ENCODE data around the gene ELN. TPM values are rescaled to one million over a fixed set of nuclear protein-coding genes. Genes with fewer than 3 reads are reported as not detected.

Gene ELN
- total and polyA plus RNA-seq, 9 of the 15 experiments (the other 6 are each of a cell fraction or from before 2014, with no cell fraction given), result 0.20 TPM; not detected in 8

- no peak for TF ChIP-seq ZNF518B (CRISPR knock-in tag; IDR thresholded peaks at IDR 0.05)
- TF ChIP-seq SRSF7 (optimal IDR thresholded peaks at IDR 0.05; ENCODE audit: low read depth, low read length), result no peak
- TF ChIP-seq, protein P1, sequence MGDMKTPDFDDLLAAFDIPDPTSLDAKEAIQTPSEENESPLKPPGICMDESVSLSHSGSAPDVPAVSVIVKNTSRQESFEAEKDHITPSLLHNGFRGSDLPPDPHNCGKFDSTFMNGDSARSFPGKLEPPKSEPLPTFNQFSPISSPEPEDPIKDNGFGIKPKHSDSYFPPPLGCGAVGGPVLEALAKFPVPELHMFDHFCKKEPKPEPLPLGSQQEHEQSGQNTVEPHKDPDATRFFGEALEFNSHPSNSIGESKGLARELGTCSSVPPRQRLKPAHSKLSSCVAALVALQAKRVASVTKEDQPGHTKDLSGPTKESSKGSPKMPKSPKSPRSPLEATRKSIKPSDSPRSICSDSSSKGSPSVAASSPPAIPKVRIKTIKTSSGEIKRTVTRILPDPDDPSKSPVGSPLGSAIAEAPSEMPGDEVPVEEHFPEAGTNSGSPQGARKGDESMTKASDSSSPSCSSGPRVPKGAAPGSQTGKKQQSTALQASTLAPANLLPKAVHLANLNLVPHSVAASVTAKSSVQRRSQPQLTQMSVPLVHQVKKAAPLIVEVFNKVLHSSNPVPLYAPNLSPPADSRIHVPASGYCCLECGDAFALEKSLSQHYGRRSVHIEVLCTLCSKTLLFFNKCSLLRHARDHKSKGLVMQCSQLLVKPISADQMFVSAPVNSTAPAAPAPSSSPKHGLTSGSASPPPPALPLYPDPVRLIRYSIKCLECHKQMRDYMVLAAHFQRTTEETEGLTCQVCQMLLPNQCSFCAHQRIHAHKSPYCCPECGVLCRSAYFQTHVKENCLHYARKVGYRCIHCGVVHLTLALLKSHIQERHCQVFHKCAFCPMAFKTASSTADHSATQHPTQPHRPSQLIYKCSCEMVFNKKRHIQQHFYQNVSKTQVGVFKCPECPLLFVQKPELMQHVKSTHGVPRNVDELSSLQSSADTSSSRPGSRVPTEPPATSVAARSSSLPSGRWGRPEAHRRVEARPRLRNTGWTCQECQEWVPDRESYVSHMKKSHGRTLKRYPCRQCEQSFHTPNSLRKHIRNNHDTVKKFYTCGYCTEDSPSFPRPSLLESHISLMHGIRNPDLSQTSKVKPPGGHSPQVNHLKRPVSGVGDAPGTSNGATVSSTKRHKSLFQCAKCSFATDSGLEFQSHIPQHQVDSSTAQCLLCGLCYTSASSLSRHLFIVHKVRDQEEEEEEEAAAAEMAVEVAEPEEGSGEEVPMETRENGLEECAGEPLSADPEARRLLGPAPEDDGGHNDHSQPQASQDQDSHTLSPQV (IDR thresholded peaks at IDR 0.05), result no peak
These were observed 19.3 kb upstream of the ELN start (continued) for GRCh38 chr7:74008687-74009086.
